Astrocyte of the hippocampus (primary cell): ENCODE results near the gene LRRK1.
A peak's percentile ranks its signal among the peaks of the same experiment; 100 is the strongest.

ENCODE experiments used
- DNase-seq: peaks from one replicate; pipeline ENCODE4 v3.0.0; 2011; ENCODE audit warnings: low read depth, low spot score

Gene LRRK1

DNA sequence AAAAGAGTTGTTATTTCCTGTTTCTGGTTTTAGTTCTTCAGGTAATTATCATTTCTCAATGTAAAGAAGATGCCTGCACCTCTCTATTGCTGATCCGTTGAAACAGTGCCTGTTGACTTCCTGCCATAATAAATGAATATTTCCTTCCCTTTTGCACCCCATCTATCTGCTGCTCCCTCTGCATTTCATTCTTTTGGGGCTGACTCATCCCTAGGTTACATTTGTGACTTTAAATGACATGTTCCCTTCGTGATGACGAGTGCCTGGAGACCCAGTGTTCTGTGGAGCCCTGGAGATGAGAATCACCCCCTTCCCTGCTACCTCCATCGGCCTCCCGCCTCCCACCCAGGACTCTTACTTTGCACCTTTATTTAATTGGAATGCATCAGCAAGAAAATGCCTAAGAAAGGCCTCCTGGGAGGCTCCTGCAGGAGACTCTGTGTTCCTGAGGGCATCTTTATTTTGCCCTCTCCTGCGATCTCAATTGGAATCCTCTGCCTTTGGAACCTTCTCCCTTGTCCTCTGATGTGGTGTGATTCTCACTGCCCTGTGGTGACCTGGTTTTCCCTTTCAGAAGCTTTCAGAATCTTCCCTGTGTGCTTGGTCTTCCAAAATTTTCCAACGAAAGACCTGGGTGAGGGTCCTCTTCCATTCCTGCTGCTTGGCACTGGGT is 13.7 kb downstream of the LRRK1 start:
- no peak for DNase-seq

GRCh38 chr15:100934166-100934565 is 15.0 kb downstream of the LRRK1 start:
- DNase-seq = no peak

DNA sequence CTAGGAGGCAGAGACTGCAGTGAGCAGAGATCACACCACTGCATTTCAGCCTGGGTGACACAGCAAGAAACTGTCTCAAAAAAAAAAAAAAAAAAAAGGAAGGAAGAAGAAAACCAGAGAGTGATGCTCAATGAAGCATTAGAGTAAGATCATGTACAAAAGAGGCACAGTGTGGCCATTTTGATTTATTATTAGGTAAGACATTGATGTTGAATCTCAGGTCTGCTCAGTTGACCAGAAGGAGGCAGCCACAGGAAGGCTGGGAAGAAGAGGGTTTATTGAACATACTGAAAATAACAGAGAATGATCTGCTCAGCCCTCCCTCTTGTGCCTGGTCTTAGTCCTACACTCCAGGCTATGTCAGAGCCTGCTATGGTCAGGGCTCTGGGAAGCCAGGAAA is 15.6 kb downstream of the LRRK1 start:
- DNase-seq = no peak

DNA sequence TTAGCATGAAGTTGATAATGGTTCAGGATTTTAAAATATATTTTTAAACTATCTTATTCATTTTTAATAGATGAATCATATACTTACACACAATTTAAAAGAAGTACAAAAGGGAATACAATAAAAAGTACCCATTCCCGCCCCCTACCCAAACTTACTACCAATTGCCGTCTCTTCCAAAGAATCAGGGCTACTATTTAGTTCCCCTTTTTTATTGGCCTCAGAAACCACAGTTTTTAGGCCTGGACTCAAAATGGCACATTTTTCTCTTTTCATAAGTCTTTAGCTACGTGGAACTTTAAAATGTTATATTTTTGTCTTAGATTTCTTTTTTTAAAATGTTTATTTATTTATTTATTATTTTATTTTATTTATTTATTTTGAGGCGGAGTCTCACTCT is 18.0 kb downstream of the LRRK1 start:
- no peak for DNase-seq

- no peak for DNase-seq
Observed at GRCh38 chr15:100939791-100940190, 20.6 kb downstream of the LRRK1 start.

- DNase-seq = no peak
Observed at GRCh38 chr15:100940767-100941379, 21.7 kb downstream of the LRRK1 start.

DNA sequence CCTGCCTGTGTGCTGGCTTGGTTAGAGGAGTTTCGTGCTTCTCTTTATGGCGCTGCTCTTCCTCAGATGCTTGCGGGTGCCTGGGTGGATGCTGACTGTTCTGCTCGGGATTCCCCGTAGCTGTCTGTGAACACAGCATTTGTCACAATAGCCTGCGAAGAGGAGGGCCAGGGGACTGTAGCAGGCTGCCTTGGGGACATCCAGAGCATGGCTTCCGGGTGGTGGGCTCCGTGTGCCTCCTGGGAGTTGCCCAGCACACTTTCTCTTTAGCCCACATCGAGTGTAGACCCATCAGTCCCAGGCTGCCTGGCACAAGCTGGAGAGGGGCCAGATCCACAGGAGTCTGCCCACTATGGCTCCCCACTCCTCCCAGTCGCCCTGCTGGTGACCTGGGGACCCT is 22.4 kb downstream of the LRRK1 start:
- no peak for DNase-seq

- DNase-seq = no peak
Observed at GRCh38 chr15:100942656-100943425, 23.7 kb downstream of the LRRK1 start.

DNA sequence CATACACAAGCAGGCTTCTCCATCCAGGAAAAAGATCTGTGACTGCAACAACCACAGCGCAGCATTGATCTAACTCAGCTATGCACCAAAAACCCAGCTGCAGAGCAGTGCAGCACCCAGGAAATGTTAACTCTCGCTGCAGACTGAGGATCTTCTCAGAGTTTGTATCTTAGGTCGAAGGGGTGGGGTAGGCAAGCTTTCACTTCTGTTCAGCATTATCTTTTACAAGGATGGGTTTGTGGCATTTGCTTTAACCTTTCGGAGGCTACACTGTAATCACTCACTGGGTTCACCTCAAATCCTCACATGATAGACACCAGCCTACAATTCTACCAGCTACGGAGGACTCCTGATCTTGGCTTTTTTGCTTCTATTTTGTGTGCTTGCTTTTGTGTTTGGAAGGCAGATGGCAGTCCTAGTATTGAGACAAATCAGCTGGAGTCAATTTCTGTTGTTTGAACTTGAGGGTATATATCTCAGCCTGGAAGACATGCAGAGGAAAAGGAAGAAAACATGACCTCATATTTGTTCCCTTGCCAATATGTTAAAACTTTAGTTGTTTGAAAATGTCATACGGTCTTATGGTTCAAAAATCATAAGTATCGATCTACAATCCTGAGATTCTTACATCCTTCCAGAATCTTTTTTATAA is 25.2 kb downstream of the LRRK1 start:
- DNase-seq = no peak

GRCh38 chr15:100944986-100945385 is 25.8 kb downstream of the LRRK1 start:
- DNase-seq = no peak

- no peak for DNase-seq
Observed at GRCh38 chr15:100947760-100948429, 28.7 kb downstream of the LRRK1 start.

- no peak for DNase-seq
Observed at GRCh38 chr15:100948430-100948762, 29.2 kb downstream of the LRRK1 start.

DNA sequence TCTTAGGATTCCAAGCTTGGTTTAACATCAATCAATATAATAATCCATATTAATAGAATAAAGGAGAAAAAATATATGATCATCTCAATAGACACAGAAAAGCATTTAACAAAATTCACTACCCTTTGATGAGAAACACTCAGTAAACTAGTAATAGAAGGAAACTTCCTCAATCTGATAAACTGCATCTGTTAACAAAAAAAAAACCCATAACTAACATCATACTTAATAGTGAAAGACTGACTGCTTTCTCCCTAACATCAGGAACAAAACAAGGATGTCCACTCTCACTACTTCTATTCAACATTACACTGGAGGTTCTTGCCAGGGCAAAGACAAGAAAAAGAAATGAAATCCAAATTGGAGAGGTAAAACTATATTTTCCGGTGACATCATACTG is 30.5 kb downstream of the LRRK1 start:
- DNase-seq = no peak

- DNase-seq = no peak
Observed at GRCh38 chr15:100951965-100952364, 32.8 kb downstream of the LRRK1 start.

DNA sequence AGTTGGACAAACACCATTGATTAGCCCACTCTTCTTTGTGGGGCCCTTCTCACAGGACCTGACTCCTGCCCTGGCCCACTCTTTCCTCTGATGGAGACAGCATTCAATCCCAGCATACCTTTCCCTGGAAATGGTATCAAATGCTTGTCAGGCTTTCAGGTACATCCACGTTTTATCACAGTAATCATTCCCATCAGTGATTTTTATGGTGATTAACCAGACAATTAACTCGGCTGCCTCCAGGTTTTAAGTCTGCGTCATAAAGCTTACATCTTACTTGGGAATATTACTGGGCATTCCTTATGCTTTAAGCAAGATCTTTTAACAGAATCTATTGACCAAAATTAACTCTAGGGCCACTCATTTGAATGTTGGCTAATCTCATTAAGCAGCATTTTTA is 33.4 kb downstream of the LRRK1 start:
- DNase-seq = no peak

DNA sequence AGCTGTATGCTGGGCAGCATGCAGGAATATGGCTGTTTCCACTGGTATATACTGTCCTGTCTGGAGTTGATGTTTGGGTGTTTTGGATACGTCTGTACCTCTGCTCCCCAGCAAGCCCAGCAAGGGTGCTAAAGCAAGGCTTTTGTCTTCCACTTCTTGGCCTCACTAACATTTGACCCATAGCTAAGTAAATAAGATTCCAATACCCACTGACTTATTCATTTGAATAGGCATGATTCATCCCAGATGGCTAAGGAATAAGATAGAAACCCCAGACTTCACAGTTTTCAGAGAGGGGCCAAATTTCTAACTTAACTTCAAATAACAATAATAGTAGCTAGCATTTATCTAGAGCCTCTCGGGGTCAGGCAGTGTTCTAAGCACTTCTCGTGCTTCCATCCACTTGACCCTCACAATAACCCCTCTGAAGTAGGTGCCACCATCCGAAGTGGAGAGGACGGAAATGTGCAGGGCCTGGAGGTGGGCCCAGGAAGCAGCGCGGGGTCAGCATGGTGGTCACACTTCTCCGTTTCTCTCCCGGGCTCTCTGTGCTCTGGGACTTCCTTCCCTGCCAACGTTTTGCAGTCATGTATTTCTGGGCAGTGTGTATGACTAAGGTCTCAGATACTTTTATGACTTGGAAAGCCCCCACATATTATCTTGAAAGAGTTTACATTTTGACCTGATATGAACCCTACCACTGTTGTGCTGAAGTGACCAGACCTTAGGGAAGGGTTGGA is 39.3 kb downstream of the LRRK1 start:
- peak; percentile 35 for DNase-seq

DNA sequence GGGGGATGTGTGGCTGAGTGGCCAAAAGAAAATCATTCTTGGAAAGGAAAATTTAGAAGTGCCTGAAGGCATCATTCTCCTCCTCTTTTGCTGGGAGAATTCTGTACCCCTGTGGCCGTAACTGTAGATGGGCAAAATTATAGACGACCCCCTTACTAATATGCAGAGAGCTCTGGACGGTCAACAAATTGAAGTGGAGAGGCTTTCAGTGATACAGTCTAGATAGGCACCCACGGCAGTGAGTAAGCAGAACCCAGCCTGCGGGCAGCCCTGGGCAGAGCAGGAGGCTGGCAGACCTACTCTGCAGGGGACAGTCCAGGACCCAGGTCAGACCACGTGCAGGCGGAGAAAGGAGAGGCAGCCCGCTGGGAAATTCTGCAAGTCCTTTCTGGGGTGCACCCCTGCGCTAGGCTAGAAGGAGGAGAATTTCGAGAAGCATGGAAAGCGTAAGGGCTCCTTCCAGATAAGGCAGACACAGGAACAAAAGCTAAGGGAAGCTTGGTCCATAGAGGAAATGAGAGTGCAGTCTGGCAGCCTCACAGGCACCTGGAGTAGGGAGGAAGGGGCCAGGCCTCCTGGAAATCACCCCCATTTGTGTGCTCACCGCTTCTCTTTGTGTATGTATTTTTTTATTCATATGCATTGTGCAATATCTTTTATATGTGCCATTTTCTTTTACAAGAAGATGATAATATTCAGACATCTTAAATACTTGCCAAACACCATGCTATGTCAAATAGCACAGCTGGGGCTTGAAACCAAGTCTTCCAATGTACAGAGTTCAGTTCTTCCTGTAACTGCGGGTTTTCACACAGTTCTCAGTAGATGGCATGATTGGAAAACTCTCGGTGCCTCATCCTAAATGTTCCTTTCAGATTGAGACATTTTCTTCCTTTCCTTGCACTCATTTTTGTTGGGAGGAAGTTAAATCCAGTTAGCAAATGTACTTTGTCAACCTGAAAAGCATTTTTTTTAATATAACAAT is 40.2 kb downstream of the LRRK1 start:
- no peak for DNase-seq

DNA sequence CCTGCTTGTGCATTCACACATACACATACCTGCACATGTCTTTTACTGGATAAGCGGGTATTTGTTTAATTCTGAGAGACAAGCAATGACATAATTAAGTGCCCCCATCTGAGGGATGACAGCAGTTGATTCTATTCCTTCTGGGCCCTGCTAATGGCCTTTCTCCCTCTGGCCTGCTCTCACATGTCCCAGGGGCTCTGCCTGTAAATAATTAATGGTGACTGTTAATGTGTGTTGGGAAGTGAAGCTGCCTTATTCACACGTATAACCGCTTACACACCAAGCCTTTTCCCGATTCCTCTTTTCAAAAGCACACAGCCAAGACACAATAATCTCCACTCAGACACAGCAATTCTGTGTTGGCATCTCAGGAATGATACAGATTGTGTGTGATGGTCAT is 47.8 kb downstream of the LRRK1 start:
- no peak for DNase-seq

DNA sequence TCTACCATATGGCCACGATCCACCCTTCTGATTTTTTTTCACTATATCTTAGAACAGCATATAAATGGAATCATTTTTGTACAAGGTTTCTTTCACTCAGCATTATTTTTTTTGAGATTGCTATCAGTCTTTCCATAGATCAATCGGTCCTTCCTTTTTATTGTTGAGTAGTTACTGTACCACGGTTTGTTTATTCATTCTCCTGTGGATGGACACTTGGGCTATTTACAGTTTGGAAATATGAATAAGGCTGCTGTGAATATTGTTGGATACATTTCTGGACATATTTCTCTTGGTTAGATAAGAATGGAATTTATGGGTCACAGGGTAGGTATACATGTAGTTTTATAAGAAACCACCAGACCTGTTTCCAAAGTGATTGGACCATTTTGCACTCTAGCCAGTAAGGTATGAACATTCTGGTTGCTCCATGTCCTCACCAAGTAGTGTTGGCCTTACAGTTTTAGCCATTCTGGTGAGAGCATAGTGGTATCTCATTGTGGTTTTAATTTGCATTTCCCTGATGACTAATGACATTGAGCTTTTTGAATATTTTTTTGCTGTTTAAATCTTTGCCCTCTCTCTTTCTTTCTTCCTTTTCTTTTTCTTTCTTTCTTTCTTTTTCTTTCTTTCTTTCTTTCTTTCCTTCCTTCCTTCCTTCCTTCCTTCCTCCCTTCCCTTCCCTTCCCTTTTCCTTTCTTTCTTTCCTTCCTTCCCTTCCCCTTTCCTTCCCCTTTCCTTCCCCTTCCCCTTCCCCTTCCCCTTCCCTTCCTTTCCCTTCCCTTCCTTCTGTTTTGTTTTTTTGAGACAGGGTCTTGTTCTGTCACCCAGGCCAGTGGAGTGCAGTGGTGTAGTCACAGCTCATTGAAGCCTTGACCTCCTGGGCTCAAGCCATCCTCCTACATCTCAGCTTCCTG is 49.2 kb downstream of the LRRK1 start:
- DNase-seq = peak; percentile 67
